Suprapubic skin (tissue), 4 donors: ENCODE measurements around the gene COL3A1. TPM values are rescaled to one million over a fixed set of nuclear protein-coding genes. Genes with fewer than 3 reads are reported as not detected.

Experiments
- DNase-seq, 2 donors: peaks; one replicate each; pipeline ENCODE4 v3.0.0-alpha.2; 2019; ENCODE audit warnings: low spot score in 2 of 2
- H3K27ac ChIP-seq: fragments of 200-600 bp; sonication (generic); one replicate; pipeline ENCODE4 v1.5.1; 2019
- H3K27me3 ChIP-seq: fragments of 200-600 bp; sonication (generic); one replicate; pipeline ENCODE4 v1.5.1; 2019
- H3K36me3 ChIP-seq: fragments of 200-600 bp; sonication (generic); one replicate; pipeline ENCODE4 v1.5.1; 2019
- H3K4me1 ChIP-seq: fragments of 200-600 bp; sonication (generic); one replicate; pipeline ENCODE4 v1.5.1; 2019
- H3K4me3 ChIP-seq: fragments of 200-600 bp; sonication (generic); one replicate; pipeline ENCODE4 v1.5.1; 2019; ENCODE audit warnings: mild to moderate bottlenecking
- H3K9me3 ChIP-seq: fragments of 200-600 bp; sonication (generic); one replicate; pipeline ENCODE4 v1.5.1; 2019
- EP300 ChIP-seq: sonication (generic); formaldehyde crosslinking; IDR thresholded peaks from one replicate; pipeline ENCODE4 v1.6.1; 2017; ENCODE audit warnings: antibody characterized with exemption
- POLR2A ChIP-seq, 2 donors: fragments of 450-650 bp; IDR thresholded peaks; one replicate each; pipeline ENCODE4 v1.6.1; 2017; ENCODE audit warnings: antibody characterized with exemption in 2 of 2, mild to moderate bottlenecking in 2 of 2, moderate library complexity in 2 of 2
- POLR2AphosphoS5 ChIP-seq, 3 donors: sonication (generic); formaldehyde crosslinking; IDR thresholded peaks; one replicate each; pipeline ENCODE4 v1.6.1; 2017; ENCODE audit warnings: antibody characterized with exemption in 3 of 3
- WGBS: methylation state at CpG from one replicate; pipeline ENCODE4 v1.1.5; 2018; 5-methylcytosine and 5-hydroxymethylcytosine counted together
- total RNA-seq, 4 donors: library from RNA; depleted of rRNA; stranded (reverse); fragments of >200 nt; gene quantifications; one replicate each; pipeline ENCODE4 v1.1.0, GENCODE V29; 2016
- TF ChIP-seq, protein P1 (sequence below), 2 donors: fragments of 200-600 bp in 1 of 2; fragments of 450-650 bp in 1 of 2; sonication (generic) in 1 of 2; IDR thresholded peaks; one replicate each; pipeline ENCODE4 v1.5.1; 2016 to 2019; ENCODE audit warnings: antibody characterized with exemption in 2 of 2, mild to moderate bottlenecking in 1 of 2, moderate library complexity in 1 of 2

Gene COL3A1
- total RNA-seq, 4 donors from 2014 or later = 19.2 to 73.2 (median 54.9) TPM

DNA sequence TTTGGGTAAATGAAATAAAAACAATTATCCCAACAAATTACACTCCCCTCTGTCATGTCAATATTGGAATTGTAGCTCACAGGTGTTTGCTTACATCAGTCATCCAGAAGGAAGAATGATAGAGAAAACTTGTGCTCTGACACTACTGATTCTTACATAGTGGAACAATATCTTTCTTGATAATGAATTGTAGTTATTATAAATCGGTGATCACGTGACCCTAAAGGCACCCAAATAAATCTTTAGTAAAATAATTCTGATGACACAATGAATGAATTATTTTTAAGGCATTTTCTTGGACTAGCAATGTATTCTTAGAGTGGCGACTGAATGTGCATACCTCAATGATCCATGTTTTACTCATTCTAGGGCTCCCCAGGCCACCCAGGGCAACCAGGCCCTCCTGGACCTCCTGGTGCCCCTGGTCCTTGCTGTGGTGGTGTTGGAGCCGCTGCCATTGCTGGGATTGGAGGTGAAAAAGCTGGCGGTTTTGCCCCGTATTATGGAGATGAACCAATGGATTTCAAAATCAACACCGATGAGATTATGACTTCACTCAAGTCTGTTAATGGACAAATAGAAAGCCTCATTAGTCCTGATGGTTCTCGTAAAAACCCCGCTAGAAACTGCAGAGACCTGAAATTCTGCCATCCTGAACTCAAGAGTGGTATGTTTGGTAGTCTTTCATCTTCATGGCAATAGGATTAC lies 34.5 kb downstream of the COL3A1 start:
- Histone ChIP-seq H3K4me1 (no peaks in the 10 kb centered on the region), H3K27ac (no peak overlapping the region), H3K4me3 (no peak overlapping the region), H3K36me3 (peaks cover 25% of the 10 kb centered on the region), H3K9me3 (no peaks in the 10 kb centered on the region), H3K27me3 (no peaks in the 10 kb centered on the region)
- TF ChIP-seq EP300 = no peak
- TF ChIP-seq POLR2A (IDR thresholded peaks at IDR 0.05) = no peak
- TF ChIP-seq POLR2AphosphoS5 (IDR thresholded peaks at IDR 0.05) = no peak
- TF ChIP-seq, protein P1, sequence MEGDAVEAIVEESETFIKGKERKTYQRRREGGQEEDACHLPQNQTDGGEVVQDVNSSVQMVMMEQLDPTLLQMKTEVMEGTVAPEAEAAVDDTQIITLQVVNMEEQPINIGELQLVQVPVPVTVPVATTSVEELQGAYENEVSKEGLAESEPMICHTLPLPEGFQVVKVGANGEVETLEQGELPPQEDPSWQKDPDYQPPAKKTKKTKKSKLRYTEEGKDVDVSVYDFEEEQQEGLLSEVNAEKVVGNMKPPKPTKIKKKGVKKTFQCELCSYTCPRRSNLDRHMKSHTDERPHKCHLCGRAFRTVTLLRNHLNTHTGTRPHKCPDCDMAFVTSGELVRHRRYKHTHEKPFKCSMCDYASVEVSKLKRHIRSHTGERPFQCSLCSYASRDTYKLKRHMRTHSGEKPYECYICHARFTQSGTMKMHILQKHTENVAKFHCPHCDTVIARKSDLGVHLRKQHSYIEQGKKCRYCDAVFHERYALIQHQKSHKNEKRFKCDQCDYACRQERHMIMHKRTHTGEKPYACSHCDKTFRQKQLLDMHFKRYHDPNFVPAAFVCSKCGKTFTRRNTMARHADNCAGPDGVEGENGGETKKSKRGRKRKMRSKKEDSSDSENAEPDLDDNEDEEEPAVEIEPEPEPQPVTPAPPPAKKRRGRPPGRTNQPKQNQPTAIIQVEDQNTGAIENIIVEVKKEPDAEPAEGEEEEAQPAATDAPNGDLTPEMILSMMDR (IDR thresholded peaks at IDR 0.05) = no peak
- DNase-seq = no peak
- 75% methylated on average over 9 of the region's 9 CpGs for WGBS

DNA sequence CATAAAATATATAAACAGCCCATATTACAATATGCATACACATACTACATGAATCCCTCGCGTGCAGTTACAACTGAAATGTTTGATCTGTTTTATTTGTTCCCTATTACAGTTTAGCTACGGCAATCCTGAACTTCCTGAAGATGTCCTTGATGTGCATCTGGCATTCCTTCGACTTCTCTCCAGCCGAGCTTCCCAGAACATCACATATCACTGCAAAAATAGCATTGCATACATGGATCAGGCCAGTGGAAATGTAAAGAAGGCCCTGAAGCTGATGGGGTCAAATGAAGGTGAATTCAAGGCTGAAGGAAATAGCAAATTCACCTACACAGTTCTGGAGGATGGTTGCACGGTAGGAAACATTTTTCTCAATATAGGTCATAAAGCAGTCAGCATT lies 36.4 kb downstream of the COL3A1 start:
- no peak overlapping the region for H3K4me3 ChIP-seq
- H3K27me3 ChIP-seq = no peaks in the 10 kb centered on the region
- WGBS = 63% methylated on average over 6 of the region's 6 CpGs
- no peak for DNase-seq
- H3K36me3 ChIP-seq = peaks cover 18% of the 10 kb centered on the region
- TF ChIP-seq, protein P1 (IDR thresholded peaks at IDR 0.05) = no peak
- no peak for TF ChIP-seq EP300
- TF ChIP-seq POLR2A (IDR thresholded peaks at IDR 0.05) = no peak
- no peak for TF ChIP-seq POLR2AphosphoS5 (IDR thresholded peaks at IDR 0.05)
- no peaks in the 10 kb centered on the region for H3K9me3 ChIP-seq
- no peak overlapping the region for H3K27ac ChIP-seq
- no peaks in the 10 kb centered on the region for H3K4me1 ChIP-seq

DNA sequence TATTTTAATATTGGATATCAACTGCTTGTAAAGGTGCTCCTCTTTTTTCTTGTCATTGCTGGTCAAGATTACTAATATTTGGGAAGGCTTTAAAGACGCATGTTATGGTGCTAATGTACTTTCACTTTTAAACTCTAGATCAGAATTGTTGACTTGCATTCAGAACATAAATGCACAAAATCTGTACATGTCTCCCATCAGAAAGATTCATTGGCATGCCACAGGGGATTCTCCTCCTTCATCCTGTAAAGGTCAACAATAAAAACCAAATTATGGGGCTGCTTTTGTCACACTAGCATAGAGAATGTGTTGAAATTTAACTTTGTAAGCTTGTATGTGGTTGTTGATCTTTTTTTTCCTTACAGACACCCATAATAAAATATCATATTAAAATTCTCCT lies 38.2 kb downstream of the COL3A1 start:
- Histone ChIP-seq H3K4me3 (no peak overlapping the region), H3K9me3 (no peaks in the 10 kb centered on the region), H3K36me3 (peaks cover 13% of the 10 kb centered on the region), H3K27me3 (no peaks in the 10 kb centered on the region), H3K4me1 (no peaks in the 10 kb centered on the region), H3K27ac (no peak overlapping the region)
- TF ChIP-seq EP300 (no peak), POLR2A (IDR thresholded peaks at IDR 0.05) (no peak), POLR2AphosphoS5 (IDR thresholded peaks at IDR 0.05) (no peak)
- TF ChIP-seq, protein P1 (IDR thresholded peaks at IDR 0.05) = no peak
- 78% methylated on average over 1 of the region's 1 CpG for WGBS
- no peak for DNase-seq

DNA sequence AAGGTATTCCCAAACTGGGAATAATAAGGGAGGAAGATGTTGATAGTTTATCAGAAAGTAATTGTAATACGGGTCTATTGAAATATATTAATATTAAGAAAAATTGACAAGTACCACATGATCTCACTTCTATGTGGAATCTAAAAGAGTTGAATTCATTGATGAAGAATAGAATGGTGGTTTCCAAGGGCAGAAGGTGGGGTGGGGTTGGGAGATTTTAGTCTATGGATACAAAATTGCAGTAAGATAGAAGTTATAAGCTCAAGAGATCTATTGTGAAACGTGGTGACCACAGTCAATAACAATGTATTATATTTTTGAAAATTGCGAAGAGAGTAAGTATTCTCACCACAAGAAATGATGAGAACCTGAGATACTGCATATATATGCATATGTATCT lies 38.9 kb downstream of the COL3A1 start:
- TF ChIP-seq POLR2A (IDR thresholded peaks at IDR 0.05) = no peak
- no peak for TF ChIP-seq EP300
- TF ChIP-seq POLR2AphosphoS5 (IDR thresholded peaks at IDR 0.05) = no peak
- TF ChIP-seq, protein P1 (IDR thresholded peaks at IDR 0.05) = no peak
- no peak overlapping the region for H3K4me3 ChIP-seq
- no peaks in the 10 kb centered on the region for H3K9me3 ChIP-seq
- no peak overlapping the region for H3K27ac ChIP-seq
- no peak for DNase-seq
- 81% methylated on average over 3 of the region's 3 CpGs for WGBS
- H3K4me1 ChIP-seq = no peaks in the 10 kb centered on the region
- no peaks in the 10 kb centered on the region for H3K27me3 ChIP-seq
- H3K36me3 ChIP-seq = peaks cover 11% of the 10 kb centered on the region

DNA sequence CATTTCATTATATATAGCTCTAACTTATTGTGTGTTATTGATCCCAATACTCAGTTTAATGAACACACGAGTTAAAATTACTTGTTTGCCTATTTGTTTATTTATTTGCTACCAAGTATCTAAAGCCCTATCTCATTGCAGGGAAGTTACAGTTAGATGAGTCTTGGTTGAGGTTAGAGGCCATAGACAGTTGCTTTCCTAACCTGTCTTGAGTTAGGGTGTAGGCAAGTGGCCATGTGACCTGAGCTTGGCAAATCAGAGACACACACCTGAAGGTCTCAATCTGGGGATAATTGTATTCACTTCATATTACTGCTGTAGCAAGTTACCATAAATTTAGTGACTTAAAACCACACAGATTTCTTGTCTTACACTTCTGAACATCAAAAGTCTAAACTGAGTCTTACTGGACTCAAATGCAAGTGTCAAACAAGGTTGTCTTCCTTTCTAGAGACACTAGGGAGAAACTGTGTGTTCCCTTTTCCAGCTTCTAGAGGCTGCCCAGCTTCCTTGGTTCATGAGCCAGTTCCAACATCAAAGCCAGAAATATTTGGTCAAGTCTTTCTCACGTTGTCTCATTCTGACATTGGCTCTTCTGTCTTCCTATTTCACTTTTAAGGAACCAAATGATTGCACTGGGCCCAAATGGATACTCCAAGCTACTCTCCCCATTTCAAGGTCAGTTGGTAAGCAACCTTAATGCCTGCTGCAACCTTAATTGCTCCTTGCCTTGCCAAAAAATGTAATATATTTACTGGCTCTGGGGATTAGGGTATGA lies 39.7 kb downstream of the COL3A1 start:
- H3K36me3 ChIP-seq = peaks cover 11% of the 10 kb centered on the region
- DNase-seq = no peak
- no peak overlapping the region for H3K4me3 ChIP-seq
- H3K4me1 ChIP-seq = no peaks in the 10 kb centered on the region
- TF ChIP-seq EP300 (no peak), POLR2AphosphoS5 (IDR thresholded peaks at IDR 0.05) (no peak), POLR2A (IDR thresholded peaks at IDR 0.05) (no peak)
- TF ChIP-seq, protein P1 (IDR thresholded peaks at IDR 0.05) = no peak
- H3K9me3 ChIP-seq = no peaks in the 10 kb centered on the region
- no peak overlapping the region for H3K27ac ChIP-seq
- 61% methylated on average over 2 of the region's 2 CpGs for WGBS
- H3K27me3 ChIP-seq = no peaks in the 10 kb centered on the region
